ENCODE data around the gene ZNF41. TPM values are rescaled to one million over a fixed set of nuclear protein-coding genes. Genes with fewer than 3 reads are reported as not detected.

The ZNF41 gene
- 2.5 and 3.1 TPM in 2 replicates for total RNA-seq (2021)
- long read RNA-seq, partial matches to known transcripts = 0 of 5 reads
- long read RNA-seq, other reads (novel, unspliced or antisense) = 5 of 5 reads

- no peak within 1 kb of the TSS for H4K5ac ChIP-seq (ENCODE audit: insufficient read length, low read depth, low read length)
- H3K18ac ChIP-seq (ENCODE audit: insufficient read length, low read depth, low read length) = peak within 1 kb of the TSS; percentile 87
- H3K4me2 ChIP-seq (ENCODE audit: insufficient read depth, insufficient read length, low read length) = peak within 1 kb of the TSS; percentile 83
- no CpG with 5 or more reads among the region's 77 CpGs for WGBS (ENCODE audit: extremely low coverage, insufficient read length, low lambda C conversion rate)
- H3K23ac ChIP-seq (ENCODE audit: insufficient read length, low read depth, low read length) = no peak within 1 kb of the TSS
- H4K20me1 ChIP-seq (ENCODE audit: control insufficient read depth, insufficient read depth, insufficient read length) = no peaks in the 10 kb centered on the region
- no peaks in the 10 kb centered on the region for H3K27me3 ChIP-seq (ENCODE audit: insufficient read depth, low read length)
- H3K4me3 Mint-ChIP-seq = peak within 1 kb of the TSS; percentile 70 to 88
- no peak within 1 kb of the TSS for H2BK120ac ChIP-seq (ENCODE audit: low read depth, low read length, poor library complexity, severe bottlenecking)
- peaks cover 59 to 71% of the 10 kb centered on the region in 2 experiments for H3K9me3 Mint-ChIP-seq
- H3K27ac ChIP-seq (ENCODE audit: insufficient read length, low read depth, low read length) = peak within 1 kb of the TSS; percentile 69
- H3K56ac ChIP-seq (ENCODE audit: insufficient read length, low read depth, low read length) = no peak within 1 kb of the TSS
- no peak for TF ChIP-seq CTCF (conservative IDR thresholded peaks at IDR 0.05)
- no peaks in the 10 kb centered on the region for H3K79me2 ChIP-seq (ENCODE audit: insufficient read depth, low read length)
- no peak within 1 kb of the TSS for H2BK15ac ChIP-seq (ENCODE audit: low read depth, low read length)
- no peak within 1 kb of the TSS for H2BK5ac ChIP-seq (ENCODE audit: insufficient read length, low read length)
- no peaks in the 10 kb centered on the region for H3K4me1 ChIP-seq (ENCODE audit: insufficient read depth, low read length)
- no peaks in the 10 kb centered on the region; the same call in 1 of the 2 replicates for H3K27me3 Mint-ChIP-seq (ENCODE audit: low read depth)
- peak; percentile 84 for DNase-seq
- no peak within 1 kb of the TSS for H2BK12ac ChIP-seq (ENCODE audit: insufficient read length, low read depth, low read length)
- peak within 1 kb of the TSS; percentile 77 for H3K9ac ChIP-seq (ENCODE audit: extremely low read depth, insufficient read length, low read length)
- no peak within 1 kb of the TSS for H2AK5ac ChIP-seq (ENCODE audit: insufficient read length, low read length)
- no peak within 1 kb of the TSS for H3T11ph ChIP-seq (ENCODE audit: low read length)
- H3K4ac ChIP-seq (ENCODE audit: low read depth, low read length) = no peak within 1 kb of the TSS
- peaks cover 10 to 13% of the 10 kb centered on the region in 2 experiments for H3K4me1 Mint-ChIP-seq
- H3K27ac Mint-ChIP-seq = peak within 1 kb of the TSS; percentile 78 to 97 (median 81); a peak in 6 of 7 replicates
- H2AFZ ChIP-seq (ENCODE audit: low read length) = no peak within 1 kb of the TSS
- no peak within 1 kb of the TSS for H2BK20ac ChIP-seq (ENCODE audit: low read depth, low read length, poor library complexity, severe bottlenecking)
- H3K23me2 ChIP-seq (ENCODE audit: insufficient read length, low read depth, low read length, poor library complexity, severe bottlenecking) = peaks cover 8% of the 10 kb centered on the region
- peak within 1 kb of the TSS; percentile 82 for H3K14ac ChIP-seq (ENCODE audit: insufficient read depth, low read length)
- no peak within 1 kb of the TSS for H4K91ac ChIP-seq (ENCODE audit: insufficient read length, low read depth, low read length)
- H3K79me1 ChIP-seq (ENCODE audit: insufficient read depth, low read depth, low read length, poor library complexity, severe bottlenecking) = no peaks in the 10 kb centered on the region
- H4K8ac ChIP-seq (replicated peaks; ENCODE audit: insufficient read length, low read depth, low read length) = no peak within 1 kb of the TSS
- peaks cover 21% of the 10 kb centered on the region for H3K9me3 ChIP-seq (ENCODE audit: control insufficient read depth, low read depth, low read length)
- H3K36me3 Mint-ChIP-seq (ENCODE audit: insufficient read depth in 1 of 3, low read depth in 3 of 3) = peaks cover 0 to 5% (median 5%) of the 10 kb centered on the region in 3 experiments; a peak in 4 of 7 replicates
These were observed at the start of gene ZNF41 for GRCh38 chrX:47482512-47483305. Gene ZNF41 (minus strand): TSS chrX:47483222. CDS start chrX:47467481, 15,741 bp downstream.
